Neural progenitor cell (in vitro differentiated cells): Measurements from ENCODE around the gene LHX6.

ENCODE experiments used
- CTCF ChIP-seq: fragments of 200-600 bp; sonication (generic); IDR thresholded peaks from 2 replicates; pipeline ENCODE4 v1.5.1; 2017; ENCODE audit warnings: antibody characterized with exemption, mild to moderate bottlenecking
- EZH2 ChIP-seq: fragments of 200-600 bp; sonication (generic); IDR thresholded peaks from 2 replicates; pipeline ENCODE4 v1.6.1; 2017; ENCODE audit warnings: antibody characterized with exemption, mild to moderate bottlenecking, moderate library complexity
- EZH2phosphoT487 ChIP-seq: fragments of 200-600 bp; sonication (generic); IDR thresholded peaks from 2 replicates; pipeline ENCODE4 v1.6.1; 2017; ENCODE audit warnings: antibody characterized with exemption

DNA sequence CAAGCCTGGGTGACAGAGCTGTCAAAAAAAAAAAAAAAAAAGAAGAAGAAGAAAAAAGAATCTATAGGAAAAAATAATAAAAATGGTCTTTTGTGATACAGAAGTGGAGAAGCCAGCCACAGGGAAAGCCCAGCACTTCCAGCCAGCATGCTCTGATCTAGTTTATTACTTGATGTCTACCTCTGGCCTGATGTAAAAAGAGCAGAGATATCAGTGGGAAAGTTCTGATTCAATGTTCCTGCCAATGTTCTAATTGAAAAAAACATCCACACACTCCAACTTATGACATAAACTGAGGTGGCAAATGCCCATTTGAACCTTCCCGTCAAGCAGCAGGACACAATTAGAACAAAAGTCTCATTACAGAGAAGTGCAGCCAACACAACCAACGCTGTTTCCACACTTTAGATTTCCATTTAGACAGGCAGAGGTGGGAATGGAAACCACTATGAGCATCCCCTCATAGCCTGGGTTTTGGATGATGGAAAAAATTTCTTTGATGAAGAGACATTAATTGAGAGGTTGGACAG lies 30.2 kb upstream of the LHX6 start:
- TF ChIP-seq CTCF (no peak), EZH2 (no peak), EZH2phosphoT487 (no peak)
